Camera-type eye (tissue), 1 donor: ENCODE measurements around the gene GVQW3. TPM values are rescaled to one million over a fixed set of nuclear protein-coding genes. Genes with fewer than 3 reads are reported as not detected.

Experiments
- total RNA-seq: library from RNA; depleted of rRNA; stranded (reverse); fragments of >200 nt; gene quantifications from one replicate; pipeline ENCODE4 v1.2.3, GENCODE V29; 2014

The GVQW3 gene
- 20.3 TPM for total RNA-seq

DNA sequence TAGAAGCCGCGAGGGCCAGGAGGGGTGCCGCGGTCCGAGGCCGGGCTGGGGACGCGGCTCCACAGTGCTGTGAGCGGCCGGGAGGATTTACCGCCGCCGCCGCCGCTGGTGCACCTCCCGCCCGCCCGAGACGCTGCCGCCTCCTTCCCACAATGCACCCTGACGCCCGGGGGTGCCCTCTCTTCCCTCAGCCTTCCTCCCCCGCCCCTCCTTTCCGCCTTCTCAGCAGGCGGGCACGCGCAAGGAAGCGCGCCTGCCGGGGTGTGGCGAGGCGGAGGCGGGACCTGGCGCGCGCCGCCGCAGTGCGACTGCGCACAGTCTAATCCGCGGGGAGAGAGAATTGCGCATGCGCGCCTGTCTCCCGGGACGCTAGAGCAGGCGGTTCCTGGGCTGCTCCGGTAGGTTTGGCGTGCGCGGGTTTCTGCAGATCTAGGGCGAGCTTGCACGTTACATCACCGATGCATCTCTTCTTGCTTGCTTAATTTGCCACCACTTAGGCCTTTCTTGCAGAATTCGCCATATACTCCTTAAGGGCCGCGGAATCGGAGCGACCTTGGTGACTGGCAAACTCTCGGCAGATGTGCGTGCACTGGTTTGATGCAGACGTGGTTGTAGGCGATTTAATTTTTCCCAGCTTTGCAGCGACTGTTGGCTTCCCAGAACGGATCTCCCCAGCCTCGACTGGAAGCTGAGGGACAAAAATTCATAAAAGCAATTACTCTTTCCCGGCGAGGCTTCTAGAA, at the start of gene GVQW3, which contains the start of gene THAP12:
Gene GVQW3 (plus strand): TSS at position 347 of the 743 bp plus-strand sequence. CDS start 506 bp downstream, outside the sequence.
Gene THAP12 (minus strand): TSS at position 156 of the 743 bp plus-strand sequence. CDS start 296 bp downstream, outside the sequence.

DNA sequence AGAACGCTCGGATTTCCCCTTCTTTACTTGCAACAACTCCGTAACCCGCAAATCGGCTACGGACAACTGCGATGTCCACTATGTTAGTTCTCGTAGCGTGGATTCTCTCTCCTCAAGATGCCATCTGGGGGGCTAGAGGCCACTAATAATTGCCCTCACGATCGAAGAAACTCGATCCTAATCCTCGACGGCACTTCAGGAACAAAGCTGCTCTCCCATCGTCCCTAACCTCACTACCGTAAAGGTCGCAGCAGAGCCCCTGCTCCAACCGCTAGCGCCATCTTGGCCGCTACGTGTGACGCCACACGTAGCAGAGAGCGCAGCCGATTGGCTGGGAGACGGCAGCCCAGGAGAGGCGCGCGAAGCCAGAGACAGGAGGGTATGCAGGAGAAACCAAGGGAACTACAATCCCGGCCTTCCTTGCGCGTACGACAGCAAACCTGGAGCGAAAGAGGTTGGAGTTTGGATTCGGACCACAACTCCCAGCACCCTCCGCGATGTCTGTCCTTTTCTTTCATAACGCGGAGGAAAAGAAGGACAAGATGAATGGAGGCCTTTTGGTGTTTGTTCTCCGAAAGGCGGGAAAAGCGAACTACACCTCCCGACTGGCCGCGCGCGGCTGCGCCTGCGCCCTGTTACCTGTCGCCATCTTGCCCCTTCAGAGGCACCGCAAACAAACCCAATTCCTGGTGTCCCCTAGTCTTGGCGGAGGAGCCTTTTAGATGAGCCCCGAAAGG, 63.4 kb downstream of the GVQW3 start, which contains the start of gene EMSY:
Gene EMSY (plus strand): TSS at position 635 of the 737 bp plus-strand sequence. CDS start 1,921 bp downstream, outside the sequence.

Other genes starting within 250 kb of the GVQW3 start
- gene WNT11, start 174.8 kb upstream of the GVQW3 start, total RNA-seq = 6.9 TPM
- gene THAP12, start 191 bp upstream of the GVQW3 start, total RNA-seq = 66.6 TPM
- gene EMSY, start 63.7 kb downstream of the GVQW3 start, total RNA-seq = 63.1 TPM